Heart left ventricle (tissue), 13 donors: ENCODE measurements around the gene ARHGAP26.

ENCODE experiments used
- CTCF ChIP-seq, 12 donors: fragments of 200-600 bp; sonication (generic) in 4 of 12; IDR thresholded peaks; one replicate each; pipeline versions ENCODE4 v1.5.0 to v1.8.0; 2018 to 2022; ENCODE audit warnings: antibody characterized with exemption in 12 of 12, mild to moderate bottlenecking in 5 of 12
- POLR2A ChIP-seq, 2 donors: fragments of 450-650 bp; IDR thresholded peaks; one replicate each; pipeline ENCODE4 v1.6.1; 2017; ENCODE audit warnings: antibody characterized with exemption in 2 of 2, mild to moderate bottlenecking in 2 of 2, moderate library complexity in 2 of 2
- donor health status: ischemic (EF 13 %, LVEDD 7.1; RV severe dilation, severe dysfunction).
- donor health status: DM: no; HTN: yes; CAD: no.
- donor health status: DM: no; HTN: no; CAD: no.
- donor health status: ischemic (EF 25% LVEDD 6.9; RV normal size, moderate dysfunction).
- donor health status: ischemic (EF 25% LVEDD 5.7; RV mildly dilated, moderate dysfunction).
- donor health status: ischemic (EF 35%, LVEDD 5.7; RV mildly dilated, moderate dysfunction).
- donor health status: nonischemic (EF 11% LVEDD 7.7; RV severe dilation, severe dysfunction).
- donor health status: DM: yes; HTN: yes; CAD: no.
- donor health status: PGD.
- donor health status: ischemic (EF 29% LVEDD 5.4; RV normal size, mild dysfunction).
- donor health status: nonischemic (EF 23%, LVEDD 6.1; RV moderate dilation, normal function).

- TF ChIP-seq CTCF (IDR thresholded peaks at IDR 0.05) = no peak
- no peak for TF ChIP-seq POLR2A (IDR thresholded peaks at IDR 0.05)
Observed at GRCh38 chr5:143216211-143216610, 446.0 kb downstream of the ARHGAP26 start.
